ENCODE measurements around the gene FBN3.

DNA sequence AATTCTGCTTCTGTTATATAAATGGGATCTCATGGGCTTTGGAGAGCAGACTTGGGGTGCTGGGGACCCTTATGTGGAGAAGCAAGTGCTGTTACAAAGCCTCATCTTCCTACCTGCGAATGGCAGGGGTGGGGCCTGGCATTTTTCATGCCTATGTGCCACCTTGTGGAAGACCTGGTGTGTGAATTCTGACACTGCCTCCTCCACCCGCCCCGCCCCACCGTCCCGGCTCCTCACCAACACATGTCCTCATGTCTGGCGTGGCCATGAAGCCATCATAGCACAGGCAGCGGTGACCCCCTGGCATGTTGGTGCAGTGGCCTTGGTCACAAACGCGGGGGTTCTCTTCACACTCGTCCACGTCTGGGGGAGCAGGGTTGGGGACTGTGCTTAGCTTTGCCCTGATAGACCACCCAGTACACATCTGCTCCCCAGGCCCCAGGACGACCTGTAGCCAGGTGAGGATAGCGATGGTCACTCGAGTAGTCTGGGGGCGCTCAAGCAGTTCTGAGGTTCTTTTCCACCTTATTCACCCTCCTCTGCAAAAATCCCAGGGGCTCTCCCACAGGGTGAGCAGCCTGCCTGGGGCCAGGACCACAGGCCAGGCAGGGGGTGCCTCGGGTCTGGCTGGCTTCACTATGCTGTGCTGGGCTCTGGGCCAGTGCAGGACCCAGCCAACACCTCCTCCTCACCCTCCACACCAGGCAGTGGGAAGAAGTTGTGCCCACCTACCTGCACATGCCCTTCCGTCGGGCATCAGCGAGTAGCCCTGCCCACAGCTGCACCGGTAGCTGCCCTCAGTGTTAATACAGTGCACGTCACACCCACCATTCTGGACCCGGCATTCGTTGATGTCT is 32.7 kb downstream of the FBN3 start:
- no peak for TF ChIP-seq EZH2 (IDR thresholded peaks at IDR 0.05)
- no peak for TF ChIP-seq POLR2AphosphoS5 (IDR thresholded peaks at IDR 0.05; ENCODE audit: borderline replicate concordance, low read depth, low read length)
- TF ChIP-seq FOXP2 (optimal IDR thresholded peaks at IDR 0.05; ENCODE audit: control extremely low read depth, extremely low read length, insufficient read depth), result no peak
